ENCODE results near the gene PUS3.
"Not testable (repeated sequence)": the region's sequence is repeated elsewhere in the genome, so short reads cannot be mapped to it uniquely, and the experiment has no call there.

PUS3 gene

DNA sequence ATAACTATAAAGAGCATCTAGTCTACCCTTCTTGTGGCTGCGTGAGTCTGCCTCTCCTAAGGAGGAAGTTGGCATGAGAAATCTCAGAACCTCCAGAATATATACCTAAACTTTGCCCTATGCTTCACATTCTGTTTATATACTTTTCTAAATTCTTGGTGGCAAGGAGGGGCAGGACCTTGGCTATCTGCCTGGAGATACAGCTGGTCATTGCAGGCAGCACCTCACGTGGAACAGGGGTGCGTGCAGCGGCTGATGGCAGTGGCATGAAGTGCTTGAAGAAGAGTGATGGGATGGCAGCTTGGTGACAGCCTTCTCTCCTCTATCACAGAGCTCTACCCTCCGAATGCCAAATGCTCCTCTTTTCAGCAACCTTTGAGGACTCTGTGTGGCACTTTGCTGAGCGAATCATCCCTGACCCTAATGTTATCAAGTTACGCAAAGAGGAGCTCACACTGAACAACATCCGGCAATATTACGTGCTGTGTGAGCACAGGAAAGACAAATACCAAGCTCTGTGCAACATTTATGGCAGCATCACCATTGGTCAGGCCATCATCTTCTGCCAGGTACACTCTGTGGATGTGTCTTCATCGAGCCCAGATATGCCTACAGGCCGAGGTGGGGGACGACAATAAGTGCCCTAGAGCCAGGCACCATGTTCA lies 13.8 kb upstream of the PUS3 start:
- no peak for DNase-seq (ENCODE audit: low spot score)

DNA sequence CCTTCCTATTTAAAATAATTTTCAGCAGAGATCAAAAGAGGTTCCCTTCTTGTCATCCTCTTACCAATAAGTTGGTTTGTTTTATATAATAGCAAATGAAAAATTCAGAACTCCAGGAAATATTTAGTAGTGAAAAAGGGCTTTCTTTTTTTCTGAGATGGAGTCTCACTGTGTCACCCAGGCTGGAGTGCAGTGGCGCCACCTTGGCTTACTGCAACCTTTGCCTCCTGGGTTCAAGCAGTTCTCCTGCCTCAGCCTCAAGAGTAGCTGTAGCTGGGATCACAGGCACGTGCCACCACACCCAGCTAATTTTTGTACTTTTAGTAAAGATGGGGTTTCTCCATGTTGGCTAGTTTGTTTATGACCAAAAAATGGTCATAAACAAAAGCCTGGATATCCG lies 11.6 kb upstream of the PUS3 start:
- DNase-seq (ENCODE audit: low spot score), result not testable (repeated sequence)

GRCh38 chr11:125910226-125910849 lies 7.3 kb upstream of the PUS3 start:
- peak; percentile 5 for DNase-seq (ENCODE audit: low spot score)

- no peak for DNase-seq (ENCODE audit: low spot score)
These were observed 1.7 kb upstream of the PUS3 start for GRCh38 chr11:125904678-125905077.

DNA sequence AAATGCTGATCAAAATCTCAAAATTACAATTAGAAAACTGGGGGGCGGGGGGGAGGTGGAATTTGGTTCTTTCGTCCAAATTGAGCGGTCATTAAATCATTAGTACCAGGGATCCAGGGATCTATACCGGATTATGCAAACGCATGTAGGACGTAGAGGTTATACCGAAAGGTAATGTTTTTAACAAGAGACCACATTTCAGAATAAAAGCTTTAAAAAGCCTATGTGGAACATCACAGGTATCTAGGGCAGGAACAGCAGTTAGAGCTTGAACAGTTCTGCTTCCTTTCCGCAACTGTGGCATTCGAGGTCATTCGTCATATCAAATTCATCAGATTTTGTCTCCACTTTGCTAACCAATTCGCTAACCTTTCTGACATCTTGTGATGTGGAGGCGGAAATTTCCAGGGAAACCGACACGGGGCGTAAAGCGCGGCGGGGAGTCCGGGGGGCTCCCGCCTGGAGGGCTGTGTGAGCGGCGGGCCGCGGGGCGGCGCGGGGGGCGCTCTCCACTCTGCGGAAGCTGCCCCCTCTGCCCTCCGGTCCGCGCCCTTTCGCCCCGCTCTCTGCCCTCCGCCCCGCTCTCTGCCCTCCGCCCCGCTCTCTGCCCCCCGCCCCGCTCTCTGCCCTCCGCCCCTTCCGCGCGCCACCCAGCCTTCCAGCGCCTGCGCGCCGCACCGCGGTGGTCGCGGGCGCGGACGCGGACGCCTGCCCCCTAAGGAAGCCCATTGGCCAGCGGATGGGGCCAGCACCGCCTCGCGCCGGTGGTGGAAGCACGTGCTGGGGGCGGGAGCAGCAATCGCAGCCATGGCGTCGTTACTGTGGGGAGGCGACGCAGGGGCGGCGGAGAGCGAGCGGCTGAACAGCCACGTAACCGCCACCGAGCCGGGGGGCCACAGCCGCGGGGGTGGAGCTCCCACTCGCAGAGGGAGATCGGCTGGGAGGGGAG lies 979 bp upstream of the PUS3 start, which contains the start of gene DDX25:
TSS of gene DDX25 (plus strand) at position 798 of the 949 bp plus-strand sequence. CDS start at position 808, 10 bp downstream.
- peak; percentile 65 for DNase-seq (ENCODE audit: low spot score)

GRCh38 chr11:125902277-125902926 lies 604 bp downstream of the PUS3 start:
- DNase-seq (ENCODE audit: low spot score), result no peak

GRCh38 chr11:125901872-125902271 lies 1.1 kb downstream of the PUS3 start:
- DNase-seq (ENCODE audit: low spot score), result no peak

DNA sequence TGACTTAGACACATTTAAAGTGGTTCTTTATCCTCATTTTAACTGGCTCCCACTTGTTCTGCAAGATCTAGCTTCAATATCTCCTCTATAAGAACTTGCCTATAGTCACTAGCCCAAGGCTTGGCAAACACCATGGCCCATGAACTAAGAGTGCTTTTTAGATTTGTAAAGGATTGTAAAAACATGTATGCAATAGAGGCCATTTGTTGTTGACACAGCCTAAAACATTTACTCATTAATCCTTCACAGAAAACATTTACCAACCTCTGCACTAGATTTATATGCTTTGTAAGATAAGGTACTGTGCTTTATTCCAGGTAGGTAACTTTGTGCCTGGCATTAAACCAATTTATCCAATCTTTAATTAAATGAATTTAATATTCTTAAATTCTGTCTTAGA lies 10.0 kb downstream of the PUS3 start:
- DNase-seq (ENCODE audit: low spot score), result no peak

DNA sequence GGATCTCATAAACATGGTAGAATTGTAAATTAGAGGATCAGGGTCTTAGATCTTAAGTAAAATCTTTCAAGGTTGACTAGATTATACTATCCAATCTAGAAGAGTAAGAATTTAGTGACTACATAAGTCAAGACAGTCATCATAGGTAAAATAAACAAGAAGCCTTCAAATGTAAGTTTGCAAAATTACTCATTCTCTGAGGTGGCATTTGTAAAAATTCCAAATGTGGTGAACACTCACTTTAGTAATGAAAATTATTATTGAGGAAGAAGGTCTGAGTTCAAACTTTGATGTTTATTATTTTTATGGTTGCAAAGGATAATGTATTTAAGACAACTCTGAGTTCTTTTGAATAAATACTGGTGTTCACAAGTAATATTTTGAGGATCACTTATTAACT lies 10.9 kb downstream of the PUS3 start:
- DNase-seq (ENCODE audit: low spot score), result no peak

GRCh38 chr11:125890447-125891100 lies 12.4 kb downstream of the PUS3 start:
- no peak for DNase-seq (ENCODE audit: low spot score)

DNA sequence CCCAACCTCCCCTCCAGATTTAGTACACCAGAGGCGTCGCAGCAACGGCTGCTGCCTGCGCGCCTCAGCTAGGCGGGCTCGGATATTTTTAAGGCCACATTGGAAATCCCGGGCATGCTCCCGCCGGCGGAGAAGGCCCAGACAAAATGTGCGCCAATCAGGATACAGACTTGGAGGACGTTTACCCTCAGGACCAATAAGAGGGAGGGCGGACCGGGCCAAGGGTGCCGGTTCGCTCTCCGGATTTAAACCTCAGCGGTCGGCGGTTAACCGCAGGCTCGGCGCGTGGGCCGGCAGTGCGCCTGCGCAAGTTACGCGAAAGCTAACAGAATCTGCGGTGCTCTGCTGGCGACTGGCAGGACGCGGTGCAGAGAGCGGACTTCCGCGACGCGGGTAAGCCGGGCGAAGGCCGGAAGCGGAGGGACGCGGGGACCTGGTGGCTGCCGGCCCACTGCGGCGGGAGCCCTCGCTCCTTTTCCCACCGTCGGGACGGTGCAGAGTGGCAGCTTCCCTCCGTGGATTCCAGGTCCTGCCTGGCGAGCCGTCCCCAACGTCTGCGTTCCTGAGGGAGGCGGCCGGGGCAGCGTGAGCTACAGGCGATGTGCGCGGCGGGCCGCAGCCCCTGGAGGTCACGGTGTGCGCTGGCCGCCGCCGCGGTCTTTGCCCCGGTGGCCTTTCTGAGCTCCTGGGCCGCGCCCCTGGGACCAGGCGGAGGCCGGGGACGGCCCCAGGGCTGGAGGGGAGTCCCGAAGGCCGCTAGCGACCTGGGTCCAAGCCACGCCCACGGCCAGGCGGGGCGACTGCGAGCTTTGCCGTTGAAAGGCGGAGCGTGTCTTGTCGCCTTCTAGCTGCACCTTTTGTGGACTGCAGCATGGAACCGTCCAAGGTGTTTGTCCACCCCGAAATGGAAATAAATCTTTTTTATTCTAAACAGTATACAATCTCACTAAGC lies 15.4 kb downstream of the PUS3 start, which contains the start of gene HYLS1:
TSS of gene HYLS1 (plus strand) at position 296 of the 952 bp plus-strand sequence. CDS start 11,701 bp downstream, outside the sequence.
- peak; percentile 95 for DNase-seq (ENCODE audit: low spot score)

- no peak for DNase-seq (ENCODE audit: low spot score)
These were observed 16.0 kb downstream of the PUS3 start for GRCh38 chr11:125886997-125887372.

- no peak for DNase-seq (ENCODE audit: low spot score)
These were observed 19.6 kb downstream of the PUS3 start for GRCh38 chr11:125883375-125883774.

GRCh38 chr11:125881291-125881690 lies 21.7 kb downstream of the PUS3 start:
- DNase-seq (ENCODE audit: low spot score), result no peak

- peak; percentile 89 for DNase-seq (ENCODE audit: low spot score)
These were observed 28.4 kb downstream of the PUS3 start for GRCh38 chr11:125874556-125875124.

- no peak for DNase-seq (ENCODE audit: low spot score)
These were observed 29.0 kb downstream of the PUS3 start for GRCh38 chr11:125873881-125874555.

DNA sequence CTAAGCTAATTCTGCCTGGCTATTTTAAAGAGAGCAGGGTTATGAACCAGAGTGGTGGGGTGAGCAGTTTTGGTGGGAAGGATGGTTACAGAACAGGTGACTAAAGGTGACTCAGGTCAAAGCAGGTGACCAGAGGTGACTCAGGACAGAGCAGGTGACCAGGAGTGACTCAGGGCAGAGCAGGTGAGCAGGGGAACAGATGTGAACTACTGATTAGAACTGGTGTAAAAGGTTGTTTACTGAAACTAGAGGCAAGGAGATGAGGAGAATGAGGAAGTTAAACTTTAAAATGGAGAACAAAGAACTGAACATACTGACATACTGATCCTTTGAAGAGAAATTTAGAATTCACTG lies 30.9 kb downstream of the PUS3 start:
- DNase-seq (ENCODE audit: low spot score), result no peak

- peak; percentile 34 for DNase-seq (ENCODE audit: low spot score)
These were observed 31.4 kb downstream of the PUS3 start for GRCh38 chr11:125871391-125872137.

GRCh38 chr11:125869521-125869920 lies 33.5 kb downstream of the PUS3 start:
- no peak for DNase-seq (ENCODE audit: low spot score)
